Measurements from ENCODE around the gene HOXD4.

Gene HOXD4

DNA sequence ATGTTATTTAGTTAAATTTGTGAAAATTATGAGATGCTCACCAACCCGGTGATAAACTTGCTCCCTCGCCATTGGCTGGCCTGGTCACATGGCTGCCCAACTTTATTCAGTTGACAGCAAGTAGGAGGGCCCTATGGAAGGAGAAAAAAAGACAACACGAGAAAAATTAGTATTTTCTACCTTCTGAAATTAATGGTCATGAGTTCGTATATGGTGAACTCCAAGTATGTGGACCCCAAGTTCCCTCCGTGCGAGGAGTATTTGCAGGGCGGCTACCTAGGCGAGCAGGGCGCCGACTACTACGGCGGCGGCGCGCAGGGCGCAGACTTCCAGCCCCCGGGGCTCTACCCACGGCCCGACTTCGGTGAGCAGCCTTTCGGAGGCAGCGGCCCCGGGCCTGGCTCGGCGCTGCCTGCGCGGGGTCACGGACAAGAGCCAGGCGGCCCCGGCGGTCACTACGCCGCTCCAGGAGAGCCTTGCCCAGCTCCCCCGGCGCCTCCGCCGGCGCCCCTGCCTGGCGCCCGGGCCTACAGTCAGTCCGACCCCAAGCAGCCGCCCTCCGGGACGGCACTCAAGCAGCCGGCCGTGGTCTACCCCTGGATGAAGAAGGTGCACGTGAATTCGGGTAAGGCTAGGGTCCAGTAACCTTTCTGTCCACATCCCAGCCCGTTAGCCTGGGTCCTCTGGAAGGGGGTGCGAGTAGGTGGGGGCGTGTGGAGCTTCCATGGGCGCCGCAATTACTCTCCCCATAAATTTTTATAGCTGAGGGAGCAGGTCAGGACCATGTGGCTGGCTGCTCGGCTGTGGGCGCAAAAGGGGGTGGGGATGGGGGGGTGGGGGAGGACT is at the start of gene HOXD4:
HOXD4 (plus strand) TSS at position 109 of the 846 bp plus-strand sequence; CDS start at position 193, 84 bp downstream.
- no peak for DNase-seq

DNA sequence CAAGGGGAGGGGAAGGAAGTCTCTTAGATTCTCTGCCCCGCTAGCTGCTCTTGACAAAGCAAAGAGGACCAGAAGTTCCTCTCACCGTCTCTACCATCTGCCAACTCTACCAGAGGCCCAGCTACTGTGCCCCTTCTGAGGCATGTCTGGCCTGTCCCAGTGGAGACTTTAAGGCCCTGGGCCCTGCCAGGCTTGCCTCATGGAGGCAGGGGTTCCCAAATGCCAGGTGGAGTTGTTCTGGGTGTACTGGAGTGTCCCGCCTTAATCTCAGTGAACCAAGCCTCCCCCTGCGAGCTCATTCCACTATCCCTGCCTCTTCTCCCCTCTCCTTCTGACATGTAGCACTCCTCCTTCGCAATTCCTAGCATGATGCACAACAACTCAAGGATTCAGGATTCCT is 49.5 kb upstream of the HOXD4 start:
- DNase-seq: no peak

DNA sequence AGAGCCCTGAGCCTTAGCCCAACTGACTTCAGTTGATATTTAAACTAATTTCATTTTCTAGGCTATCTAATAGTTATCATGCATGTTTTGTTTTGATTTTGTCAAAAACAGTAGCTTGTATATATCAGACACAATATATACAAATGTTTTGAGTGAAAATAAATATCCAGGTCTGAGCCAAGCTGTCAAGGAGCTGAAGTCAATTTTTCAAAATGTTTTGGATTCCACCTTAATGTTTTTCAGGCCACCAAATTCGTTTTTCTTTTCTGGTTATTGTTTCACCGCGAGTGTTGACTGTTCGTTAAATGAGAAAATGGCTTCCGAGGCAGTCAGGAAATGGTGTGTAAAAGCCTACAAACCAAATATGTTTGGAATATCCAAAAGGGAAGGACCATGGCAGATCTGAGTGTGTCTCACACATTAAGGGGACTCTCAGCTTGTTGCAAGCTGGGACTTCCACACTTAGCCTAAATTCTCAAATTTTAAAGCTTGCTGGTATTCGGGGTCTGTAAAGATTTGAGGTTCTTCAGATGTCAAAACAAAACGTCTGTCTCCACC is 49.0 kb upstream of the HOXD4 start:
- no peak for DNase-seq

DNA sequence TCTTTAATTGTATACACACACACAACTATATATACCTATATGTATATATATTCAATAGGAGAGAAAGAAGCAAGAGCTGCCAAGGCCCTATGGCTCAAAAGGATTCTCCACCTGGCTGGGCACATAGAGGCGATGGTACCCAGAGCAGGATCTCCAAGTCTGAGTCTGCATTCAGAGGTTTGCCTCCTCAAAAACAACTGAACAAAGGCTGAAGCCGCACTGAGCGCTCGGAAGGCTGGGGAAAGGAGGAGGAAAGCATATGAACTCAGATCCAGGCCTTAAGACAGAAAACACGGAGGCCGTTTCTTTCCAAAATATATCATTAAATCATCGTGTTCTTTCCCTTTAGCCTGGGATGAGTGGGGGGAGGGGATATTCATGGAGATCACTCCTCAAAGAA is 48.2 kb upstream of the HOXD4 start:
- no peak for DNase-seq

DNA sequence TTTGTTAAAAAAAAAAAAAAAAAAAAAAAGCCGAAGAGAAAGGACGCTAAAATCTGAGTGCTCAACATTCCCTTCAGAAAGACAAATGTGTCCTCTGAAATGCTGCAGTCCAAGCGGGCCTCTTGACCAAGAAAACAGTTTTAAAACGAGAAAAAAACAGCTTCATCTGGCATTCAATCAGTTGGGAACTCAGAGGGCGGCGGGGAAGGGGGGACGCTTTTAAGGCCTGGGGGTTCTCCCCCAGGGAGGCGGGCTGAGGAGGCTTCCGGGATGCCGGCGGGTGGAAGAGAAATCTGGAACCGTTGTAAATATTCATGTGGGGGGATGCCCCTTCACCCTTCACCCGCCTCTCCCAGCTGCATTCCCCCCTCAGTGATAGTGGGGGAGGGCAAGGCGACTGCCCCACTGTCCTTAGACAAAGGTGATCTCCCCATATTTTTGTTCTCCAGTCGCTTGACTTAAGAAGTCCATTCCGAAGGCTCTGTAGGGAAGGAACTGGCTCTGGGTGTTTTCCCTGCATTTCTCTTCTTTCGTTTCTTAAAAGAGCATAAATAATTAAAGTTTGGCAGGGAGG is 47.5 kb upstream of the HOXD4 start:
- no peak for DNase-seq

DNA sequence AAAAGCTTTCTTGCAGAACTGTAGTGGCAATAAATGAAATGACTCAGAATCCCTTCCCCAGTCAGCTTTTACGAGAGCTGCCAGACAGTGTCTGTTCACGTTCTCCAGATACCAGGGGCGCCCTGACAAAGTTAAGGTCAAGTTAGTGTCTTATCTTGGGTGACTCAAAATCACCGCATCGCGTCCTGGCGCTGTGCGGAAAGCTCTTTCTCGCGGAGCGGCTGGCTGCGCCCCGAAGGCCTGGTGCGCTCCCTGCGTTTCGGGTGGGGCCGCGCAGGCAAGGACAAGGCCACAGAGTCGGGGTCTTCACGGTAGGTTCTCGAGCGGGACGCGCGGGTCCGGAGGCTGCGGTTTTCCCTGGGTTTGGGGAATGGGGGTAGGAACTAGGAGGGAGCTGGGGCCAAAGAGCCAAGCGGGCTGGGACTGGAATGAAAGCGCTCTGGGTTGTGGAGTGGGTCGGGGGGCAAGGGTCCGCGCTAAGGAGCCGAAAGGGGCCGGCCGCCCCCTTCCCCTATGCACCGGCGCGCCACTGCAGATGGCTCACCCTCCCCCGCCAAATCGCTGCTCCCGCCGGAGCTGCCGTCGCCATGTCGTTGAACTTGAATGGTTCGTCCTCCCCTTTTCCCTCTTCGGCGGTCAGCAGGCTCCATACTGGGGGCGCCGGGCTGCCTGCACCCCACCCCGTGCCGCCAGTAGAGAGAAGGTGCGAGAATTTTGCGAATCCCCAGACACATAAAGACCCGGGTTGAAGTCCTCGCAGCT is 46.9 kb upstream of the HOXD4 start:
- DNase-seq: no peak

DNA sequence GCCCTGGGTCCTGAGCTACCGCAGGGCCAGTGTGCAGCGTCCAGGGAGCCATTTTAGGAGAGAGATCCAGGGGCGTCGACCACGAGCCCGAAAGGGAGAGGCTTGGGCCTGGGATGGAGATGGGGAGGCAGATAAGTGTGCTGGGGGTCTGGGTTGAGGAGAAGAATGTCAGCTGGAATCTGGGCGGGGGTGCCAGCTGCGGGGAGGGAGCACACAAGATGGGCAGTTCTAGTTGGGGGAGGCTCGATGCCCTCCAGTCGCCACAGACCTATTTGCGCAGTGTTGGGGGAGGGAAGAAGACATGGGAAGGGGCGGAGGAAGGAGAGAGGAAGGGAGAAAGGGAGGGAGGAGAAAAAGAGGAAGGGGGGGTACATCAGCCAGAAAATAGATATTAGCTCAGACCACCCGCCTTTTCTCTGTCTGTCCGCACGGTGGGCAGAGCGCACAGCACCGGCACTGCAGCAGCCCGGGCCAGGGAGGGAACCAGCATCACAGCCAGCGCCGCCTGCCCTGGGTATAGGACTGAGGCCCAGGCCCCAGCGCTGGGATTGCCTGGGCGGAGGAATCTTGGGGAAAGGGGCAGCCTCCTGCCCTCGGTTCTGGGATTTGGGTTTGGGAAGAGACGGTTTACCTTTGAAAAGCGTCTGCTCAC is 46.1 kb upstream of the HOXD4 start:
- no peak for DNase-seq

DNA sequence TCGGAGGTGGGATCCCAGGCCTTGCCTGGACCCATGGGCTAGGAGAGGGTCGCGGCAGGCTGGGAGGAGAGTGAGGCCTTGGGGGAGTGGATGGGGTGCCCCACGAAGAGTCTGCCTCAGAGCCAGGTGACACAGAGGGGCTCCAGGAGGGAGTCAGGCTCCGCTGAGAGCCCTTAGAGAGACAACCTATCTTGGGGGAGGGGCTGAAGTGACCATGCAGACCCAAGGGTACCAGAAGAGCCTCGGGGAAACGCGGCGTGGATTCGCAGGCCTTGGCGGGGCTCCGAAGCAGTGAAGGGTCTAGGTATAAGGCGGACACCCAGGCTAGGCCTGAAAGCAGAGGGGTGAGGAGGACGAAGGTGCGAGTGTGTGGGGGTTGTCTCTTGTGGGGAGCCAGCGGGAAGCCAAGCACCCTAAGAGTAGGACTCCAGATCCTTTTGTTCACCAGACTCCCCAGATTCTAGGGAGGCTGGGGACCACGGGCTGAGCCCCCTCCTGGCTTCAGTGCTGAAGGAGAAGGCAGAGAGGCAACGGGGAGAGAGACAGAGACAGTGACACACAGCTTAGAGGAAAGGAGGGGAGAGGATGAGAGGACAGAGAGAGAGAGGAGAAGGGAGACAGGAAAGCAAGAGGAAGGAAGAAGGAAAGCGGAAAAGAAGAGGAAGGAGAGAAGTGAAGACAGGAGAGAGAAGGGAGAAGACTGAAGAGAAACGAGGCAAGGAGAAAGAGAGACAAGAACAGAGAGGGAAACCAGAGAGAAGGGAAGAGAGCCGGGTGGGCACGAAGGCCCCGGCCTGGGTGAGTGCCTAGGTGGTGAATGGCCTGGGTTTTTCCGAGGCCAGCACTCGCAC is 45.4 kb upstream of the HOXD4 start:
- DNase-seq: no peak

DNA sequence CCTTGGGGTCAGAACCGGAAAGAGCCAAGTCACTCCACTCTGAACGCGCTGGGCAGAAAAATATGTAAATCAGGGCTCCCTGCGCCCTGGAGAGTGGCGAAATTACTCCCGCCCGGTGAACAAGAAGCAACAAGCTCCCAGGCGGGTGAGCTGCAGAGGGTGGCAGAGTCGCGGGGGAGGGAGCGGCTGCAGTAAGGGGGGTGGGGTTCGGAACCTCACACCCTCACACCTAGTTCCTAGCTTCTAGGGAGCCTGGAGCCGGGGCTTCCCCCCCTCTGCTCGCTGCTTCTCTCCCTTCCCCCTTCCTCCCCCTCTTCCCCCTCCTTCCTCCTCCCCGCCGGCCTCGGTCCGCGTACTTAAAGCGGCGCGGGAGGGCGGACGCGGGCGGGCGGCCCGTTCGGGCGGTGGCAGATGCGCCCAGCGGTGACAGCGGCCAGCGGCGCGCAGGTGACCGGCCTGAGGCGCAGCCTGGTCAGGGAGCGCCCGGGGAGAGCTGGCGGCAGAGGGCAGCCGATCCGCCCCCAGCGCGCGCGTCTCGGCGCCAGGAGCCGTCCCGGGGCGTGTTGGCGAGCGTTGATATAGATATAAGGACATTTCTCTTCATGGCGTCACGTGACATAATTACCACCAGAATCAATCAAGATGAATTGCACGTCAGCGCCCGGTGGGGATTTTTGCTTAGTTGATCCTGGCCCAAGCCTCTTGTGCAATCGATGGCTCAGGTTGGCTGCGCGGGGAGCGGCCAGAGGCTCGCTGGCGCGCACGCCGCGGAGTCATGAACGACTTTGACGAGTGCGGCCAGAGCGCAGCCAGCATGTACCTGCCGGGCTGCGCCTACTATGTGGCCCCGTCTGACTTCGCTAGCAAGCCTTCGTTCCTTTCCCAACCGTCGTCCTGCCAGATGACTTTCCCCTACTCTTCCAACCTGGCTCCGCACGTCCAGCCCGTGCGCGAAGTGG is 44.5 kb upstream of the HOXD4 start, which contains the start of gene HOXD11:
HOXD11 (plus strand) TSS at position 700 of the 959 bp plus-strand sequence; CDS start at position 776, 76 bp downstream.
- peak in 1 of 2 experiments; percentile 30 for DNase-seq

DNA sequence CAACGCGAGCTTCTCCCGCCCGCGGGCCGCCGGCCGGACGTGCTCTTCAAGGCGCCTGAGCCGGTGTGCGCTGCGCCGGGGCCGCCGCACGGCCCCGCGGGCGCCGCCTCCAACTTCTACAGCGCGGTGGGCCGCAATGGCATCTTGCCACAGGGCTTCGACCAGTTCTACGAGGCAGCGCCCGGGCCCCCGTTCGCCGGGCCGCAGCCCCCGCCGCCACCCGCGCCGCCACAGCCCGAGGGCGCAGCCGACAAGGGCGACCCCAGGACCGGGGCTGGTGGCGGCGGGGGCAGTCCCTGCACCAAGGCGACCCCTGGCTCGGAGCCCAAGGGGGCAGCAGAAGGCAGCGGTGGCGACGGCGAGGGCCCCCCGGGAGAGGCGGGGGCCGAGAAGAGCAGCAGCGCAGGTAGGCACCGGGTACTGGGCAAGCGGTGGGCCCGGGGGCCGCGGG is 43.6 kb upstream of the HOXD4 start:
- no peak for DNase-seq

DNA sequence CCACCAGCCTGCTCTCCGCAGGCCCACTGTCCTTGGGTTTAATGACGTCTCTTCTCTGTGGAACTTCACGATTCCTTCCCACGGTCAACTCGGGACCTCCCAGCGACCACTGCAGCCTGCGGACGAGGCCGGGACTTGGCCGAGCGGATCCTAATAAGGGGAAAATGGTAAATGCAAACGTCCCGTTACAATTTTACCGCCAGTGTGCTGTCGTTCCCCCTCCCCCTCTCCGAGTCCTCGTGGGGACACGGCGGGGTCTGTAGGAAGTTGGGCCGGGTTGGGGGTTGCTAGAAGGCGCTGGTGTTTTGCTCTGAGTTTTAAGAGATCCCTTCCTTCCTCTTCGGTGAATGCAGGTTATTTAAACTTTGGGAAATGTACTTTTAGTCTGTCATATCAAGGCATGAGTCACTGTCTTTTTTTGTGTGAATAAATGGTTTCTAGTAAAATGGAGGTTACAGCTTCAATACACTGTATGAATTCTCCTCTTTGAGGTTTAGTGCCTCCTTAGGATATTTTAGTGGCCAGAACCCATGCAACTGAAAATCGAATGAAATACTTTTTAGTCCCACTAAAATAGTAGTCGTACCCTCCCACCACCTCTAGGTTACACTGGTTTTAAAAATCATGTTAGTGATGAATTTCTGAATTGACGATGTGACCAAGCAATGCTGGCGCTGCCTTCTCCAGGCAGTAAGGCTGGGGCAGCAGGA is 42.0 kb upstream of the HOXD4 start:
- DNase-seq: no peak

DNA sequence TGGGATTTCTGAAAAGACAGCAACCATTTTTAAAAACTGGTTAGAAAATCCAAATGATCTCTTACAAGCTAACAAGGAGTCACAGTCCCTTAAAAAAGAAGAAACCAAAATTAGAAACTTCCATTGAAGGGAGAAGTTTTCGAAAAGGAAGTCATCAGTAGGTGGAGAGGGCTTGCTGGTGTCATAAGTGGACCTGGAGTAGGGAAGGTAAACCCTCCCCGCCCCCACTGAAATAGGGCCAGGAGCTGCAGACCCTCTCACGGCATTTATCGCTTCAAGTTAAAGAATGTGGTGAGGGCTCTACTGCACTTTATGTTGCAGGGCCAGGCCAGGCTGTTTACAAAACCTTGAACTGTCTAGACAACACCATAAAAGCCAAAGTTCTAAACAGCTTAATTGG is 41.4 kb upstream of the HOXD4 start:
- no peak for DNase-seq

DNA sequence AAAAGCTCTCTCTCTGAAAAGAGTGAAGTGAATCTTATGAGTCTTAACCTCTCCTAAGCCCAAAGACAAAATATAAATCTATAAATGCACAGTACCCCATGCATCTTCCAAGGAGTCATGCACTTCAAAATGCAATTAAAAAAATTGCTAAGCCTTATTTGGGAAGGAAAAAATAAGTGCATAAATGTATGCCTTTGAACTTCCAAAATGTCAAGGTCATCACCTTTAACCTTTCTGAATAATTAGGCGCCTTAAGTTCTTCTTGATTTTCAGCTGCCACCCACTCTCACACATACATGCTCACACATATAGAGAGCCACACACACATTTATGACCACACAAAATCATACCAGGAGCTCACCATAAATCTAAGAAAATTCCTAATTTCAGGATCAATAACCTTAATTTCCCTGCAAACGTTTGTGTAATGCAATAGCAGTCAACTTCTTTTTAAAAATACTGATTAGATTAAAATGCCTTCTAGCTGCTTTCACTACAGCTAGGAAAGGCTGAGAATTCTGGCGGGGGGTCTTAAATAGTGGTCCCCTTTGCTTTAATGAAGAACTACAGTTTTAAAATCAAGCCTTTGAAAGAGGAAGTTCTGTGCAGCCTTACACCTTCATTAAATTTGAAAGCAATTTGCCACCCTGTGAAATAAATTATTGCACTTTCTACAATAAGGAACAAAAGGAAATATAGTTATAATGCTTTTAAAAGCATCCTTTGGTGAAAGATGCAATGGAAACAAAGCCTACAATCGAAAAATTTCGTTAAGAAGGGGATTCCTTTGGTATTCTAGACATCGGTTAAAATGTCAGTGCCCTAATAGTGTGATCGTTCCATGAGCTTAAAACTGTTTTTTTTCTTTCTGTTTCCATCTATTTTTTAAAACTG is 40.7 kb upstream of the HOXD4 start:
- DNase-seq: no peak

DNA sequence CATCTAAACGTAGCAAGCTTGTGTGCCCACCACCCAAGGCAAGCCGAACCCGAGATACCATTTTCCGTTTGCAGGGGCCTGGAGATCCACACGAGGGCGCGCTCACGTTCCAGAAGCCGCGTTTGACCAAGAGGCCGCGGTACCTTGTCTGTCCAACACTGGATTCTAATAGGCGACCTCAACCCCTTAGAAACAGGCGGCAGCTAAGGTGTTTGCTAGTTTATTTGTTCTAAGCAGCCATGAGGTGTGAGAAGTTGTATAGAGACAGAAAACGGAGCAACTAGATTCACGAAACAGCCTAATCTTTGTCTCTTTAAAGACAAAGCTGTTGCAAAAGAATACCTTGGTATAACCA is 40.1 kb upstream of the HOXD4 start:
- no peak for DNase-seq

DNA sequence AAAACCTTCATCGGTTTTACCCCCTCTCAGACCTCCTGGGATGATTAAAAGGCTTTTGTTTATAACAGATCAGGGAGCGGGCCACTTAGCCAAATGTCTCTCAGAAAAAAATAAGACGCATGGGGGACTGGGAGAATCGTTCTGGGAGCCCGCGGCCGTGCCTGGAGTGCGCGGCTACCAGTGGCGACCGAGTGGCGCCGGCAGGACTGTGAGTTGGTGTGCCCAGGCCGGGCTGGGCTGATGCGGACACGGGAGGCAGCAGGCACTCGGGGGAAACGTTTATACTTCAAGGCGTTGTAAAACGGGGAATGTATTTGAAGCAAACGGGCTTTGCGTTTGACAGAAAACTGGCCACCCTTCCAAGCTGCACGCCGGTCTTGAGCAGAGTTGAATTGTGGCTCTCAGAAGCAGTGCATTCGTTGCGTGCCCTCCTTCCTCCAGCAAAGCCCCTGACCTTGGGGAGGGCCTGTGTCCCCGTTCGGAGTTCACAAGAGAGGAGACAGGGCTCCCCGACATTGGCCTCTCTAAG is 39.4 kb upstream of the HOXD4 start:
- no peak for DNase-seq

DNA sequence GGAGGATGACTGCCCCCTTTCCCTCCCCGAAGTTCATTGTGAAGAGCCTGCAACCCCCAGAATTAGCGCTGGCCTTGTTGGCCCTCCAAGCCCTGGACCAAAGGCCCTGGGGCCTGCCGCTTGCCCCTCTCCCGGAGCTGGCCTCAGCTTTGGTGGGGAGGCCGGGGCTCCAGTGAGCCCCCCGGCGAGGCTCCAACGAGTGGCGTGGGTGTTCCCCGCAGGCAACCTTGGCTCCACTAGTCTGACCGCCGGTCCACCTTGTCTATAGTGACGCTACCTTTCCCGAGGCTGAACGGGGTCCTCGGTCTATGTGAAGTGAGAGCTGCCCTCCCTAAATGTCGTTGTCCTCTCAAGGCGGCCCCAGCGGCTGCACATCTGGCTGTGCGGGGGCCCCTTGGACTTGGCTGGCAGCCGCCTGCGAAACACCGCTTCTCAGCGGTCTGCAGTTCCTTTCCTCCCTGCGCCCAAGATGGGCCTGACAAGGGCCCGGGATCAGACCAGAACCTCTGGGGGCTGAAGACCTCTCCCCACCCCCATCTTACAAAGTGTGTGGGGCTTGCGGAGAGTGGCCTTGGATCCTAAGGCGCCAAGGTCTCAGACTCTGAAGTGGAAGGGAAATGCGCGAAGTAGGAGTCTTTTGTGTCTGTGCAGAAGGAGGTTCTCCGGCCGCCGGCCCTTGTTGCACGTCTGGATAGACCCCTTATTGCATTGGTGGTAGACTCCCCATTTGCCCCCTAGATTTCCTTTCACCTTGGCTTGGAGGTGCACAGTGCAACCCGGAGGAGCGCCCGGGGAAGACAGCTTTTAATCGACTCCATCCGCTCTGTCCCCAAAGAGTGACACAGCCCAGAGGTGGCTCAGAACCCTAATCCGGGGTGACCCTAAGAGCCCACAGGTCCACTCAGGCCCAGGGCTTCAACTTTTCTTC is 38.7 kb upstream of the HOXD4 start:
- DNase-seq: no peak
